NCI-H1417 treated with DMSO at 0.1 percent for 48 hours (cell line): ENCODE data around the gene ADCY9.

ENCODE experiments used
- DNase-seq: peaks from one replicate; lab custom pipeline; 2025; lab: John Stamatoyannopoulos, UW

ADCY9 gene

GRCh38 chr16:4123616-4124300, 7.5 kb upstream of the ADCY9 start:
- no peak for DNase-seq

- no peak for DNase-seq
Measured at GRCh38 chr16:4120176-4120575, 3.9 kb upstream of the ADCY9 start.

GRCh38 chr16:4117250-4117578, 972 bp upstream of the ADCY9 start:
- no peak for DNase-seq

GRCh38 chr16:4115949-4116318, 308 bp downstream of the ADCY9 start:
- DNase-seq, result no peak

DNA sequence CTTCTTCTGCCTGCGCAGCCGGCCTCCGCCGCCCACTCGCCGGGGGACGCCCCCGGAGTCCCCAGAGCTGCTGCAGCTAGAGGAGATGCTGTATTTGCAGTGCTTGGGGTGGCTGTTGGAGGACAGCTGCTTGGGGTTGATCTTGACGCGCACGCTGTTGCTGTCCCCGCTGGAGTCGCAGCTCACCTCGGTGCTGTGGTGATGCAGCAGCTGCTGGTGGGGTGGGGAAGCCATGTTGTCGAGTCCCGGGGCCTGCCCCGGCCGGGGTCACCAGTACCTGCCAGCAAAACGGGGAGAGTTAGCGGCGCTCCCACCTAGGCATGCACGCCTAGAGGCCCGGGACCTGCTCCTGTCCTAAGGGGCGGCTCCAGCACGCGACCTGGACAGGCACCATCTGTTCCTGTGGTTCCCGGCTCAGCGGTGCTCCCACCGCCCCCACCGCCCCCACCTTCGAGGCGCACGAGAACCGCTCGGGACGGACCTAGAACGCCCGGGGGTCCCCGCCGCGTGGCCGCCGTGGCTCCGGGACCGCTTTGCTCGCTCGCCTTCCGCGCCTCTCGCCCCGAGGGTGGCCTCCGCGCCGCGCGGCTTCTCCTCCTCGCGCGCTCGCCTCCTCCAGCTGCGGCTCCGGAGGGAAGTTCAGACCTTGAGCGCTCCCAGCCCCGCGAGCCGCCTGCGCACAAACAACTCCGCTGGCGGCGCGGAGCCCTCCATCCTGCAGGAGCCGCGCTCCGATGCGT, 863 bp downstream of the ADCY9 start:
- DNase-seq, result no peak

DNA sequence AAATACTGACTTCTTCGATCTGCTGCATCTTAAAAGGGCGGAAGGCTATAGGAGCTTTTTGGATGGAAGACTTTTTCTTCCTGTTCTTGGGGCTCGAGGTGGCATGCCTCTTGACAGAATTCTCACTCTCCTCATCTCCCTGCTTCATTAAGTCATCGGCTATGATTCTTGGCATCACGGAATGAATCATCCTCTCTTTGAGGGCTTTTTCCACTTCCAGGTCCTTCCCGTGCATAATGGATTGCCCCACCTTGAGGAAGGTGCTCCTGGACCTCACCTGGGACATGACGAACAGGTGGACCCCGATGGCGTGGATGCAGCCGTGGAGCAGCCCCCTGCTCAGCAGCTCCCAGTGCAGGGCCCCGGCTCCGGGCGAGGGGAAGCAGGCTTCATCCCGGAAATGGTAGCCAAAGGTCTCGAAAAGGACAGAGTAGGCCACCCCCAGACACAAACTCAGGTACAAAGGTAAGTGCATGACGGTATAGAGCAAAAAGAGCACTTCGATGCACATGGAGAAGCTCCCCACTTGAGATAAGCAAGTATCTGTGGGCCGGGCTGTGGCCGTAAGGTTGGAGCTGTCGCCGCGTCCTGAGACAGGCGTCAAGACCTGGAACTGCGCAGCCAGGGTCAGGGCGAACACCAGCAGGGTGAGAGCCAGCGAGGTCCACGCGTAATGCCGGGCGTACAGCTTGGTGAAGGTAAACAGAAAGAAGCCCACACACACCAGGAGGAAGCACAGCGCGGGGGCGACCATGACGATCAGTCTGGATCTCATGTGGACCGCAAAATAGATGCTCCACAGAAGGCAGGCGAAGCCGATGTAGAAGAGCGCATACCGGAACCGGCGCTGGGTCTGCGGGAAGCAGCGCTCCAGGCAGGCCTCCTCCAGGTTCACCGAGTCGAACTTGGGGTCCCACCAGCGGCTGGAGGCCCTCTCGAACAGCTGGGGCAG, 1.7 kb downstream of the ADCY9 start:
- no peak for DNase-seq

DNA sequence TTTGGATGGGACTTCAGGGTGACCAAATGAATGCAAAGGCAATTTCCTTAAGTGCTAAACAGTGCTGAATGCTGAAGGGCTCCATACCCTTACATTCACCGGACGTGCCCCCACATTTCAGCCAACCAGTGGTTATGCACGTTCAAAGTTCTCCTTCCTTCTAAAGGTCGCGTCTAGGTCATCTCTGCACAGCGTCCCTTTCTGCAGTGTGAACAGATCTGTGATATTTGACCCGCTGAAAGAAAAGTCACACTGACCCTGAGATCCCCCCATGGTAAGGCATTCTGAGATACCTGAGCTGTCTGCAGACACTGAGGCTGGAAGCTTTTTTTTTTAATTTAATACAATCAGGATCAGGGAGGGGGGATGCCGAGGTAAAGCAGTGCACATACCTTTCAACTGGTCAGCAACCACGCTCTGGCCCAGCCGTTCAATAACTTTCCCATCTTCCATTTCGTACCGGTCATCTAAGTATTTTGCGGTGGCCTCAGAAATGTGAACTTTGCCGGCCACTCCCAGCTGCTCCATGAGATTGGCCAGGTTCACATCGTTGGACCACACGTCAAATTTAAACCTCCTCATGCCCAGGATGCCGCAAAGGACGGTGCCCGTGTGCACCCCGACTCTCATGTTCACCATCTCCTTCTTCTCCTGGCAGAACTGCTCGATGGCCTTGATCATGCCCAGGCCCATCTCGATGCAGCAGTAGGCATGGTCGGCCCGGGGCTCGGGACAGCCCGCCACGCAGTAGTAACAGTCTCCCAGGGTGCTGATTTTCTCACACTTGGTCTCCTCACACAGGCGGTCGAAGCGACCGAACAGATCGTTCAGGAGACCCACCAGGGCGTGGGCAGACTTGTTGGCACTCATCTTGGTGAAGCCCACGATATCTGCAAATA, 2.6 kb downstream of the ADCY9 start:
- no peak for DNase-seq

DNA sequence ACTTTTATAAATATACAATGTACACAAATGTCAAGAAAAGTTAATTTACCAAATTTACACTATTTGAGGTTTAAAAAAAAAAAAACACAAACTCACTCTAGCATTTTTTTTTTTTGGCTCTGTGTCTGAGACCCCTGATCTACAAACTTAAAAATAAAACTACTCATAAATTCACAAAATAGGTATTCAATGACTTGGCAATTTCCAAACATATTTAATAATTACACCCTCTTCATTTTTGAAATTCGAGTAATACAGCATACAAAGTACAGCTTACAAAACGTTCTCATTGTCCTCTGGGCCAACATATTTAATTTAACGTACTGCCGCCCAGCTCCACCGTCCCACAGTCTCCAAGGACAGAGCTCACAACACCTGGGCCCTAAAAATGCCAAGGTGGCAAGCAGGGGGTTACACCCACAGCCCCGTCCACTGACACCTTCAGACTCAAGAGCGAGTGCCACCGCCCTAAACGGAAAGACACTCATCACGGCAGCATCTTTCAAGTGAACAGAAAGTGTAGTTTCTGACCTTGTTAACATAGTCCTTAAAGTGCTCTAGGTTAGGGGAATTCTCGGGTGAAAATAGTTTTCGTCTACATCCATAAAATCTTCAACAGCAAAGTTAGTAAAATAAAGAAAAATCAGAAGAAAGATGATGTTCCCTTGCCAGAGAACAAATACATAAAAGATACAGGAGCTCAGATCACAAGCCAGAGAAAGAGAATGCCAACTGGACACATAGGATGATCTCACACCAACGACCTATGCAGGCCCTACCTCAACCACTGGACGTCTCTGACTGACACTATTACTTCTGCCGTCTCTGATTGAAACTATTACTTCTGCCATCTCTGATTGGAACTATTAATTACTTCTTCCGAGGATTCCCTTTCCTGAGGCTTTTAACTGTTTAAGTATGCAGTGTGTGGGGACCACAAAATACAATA, 4.2 kb downstream of the ADCY9 start:
- no peak for DNase-seq

GRCh38 chr16:4110680-4111079, 5.6 kb downstream of the ADCY9 start:
- DNase-seq, result no peak

DNA sequence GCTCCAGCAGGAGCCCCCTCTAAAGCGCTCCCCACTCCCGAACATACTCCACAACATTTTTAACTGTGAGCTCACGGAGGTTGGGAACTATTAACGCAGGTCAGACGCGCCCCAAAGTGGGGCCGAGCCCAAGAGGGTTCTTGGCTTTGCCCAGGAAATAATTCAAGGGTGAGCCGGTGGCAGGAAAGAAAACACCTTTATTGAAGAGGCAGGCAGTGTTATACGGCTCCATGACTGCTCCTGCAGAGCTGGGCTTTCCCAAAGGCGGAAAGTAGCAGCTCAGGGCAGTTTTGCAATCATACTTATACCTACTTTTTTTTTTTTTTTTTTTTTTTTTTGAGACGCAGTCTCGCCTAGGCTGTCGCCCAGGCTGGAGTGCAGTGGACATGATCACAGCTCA, 6.2 kb downstream of the ADCY9 start:
- no peak for DNase-seq

DNA sequence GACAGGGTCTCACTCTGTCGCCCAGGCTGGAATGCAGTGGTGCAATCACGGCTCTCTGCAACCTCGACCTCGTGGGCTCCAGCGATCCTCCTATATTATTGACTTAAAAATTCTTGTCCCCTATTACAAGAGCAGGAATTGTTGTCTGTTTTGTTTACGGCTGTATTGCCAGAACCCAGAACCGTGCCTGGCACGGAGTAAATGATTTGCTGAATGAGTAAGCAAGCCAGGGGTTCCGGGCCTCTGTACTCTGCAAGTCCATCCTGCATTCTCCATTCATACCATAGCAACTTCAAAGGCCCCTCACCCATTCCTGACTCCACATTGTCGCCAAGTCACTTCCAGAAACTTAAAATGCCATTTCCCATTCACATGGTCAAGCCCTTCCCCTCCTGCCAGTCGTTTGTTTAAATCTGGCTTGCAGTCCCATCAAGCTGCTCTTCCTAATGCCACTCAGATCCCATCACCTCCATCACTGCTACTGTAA, 6.9 kb downstream of the ADCY9 start:
- DNase-seq, result no peak

DNA sequence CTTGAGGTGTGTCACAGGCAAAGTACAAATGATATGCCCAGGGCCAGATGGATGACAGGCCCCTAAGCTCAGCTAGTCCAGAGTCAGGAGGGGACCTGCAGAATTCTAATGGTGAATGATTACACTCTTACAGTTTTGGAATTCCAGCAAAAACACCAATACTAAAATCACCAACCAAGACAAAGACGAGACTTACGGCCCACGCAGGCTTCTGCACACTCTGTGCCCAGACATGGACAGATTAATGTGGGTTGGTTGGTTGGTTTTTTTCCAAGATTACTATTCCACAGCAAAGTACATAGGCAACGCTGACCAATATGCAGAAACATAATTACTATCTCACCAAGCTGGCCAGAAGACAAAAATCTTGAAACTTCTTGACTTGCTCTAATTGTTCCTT, 9.7 kb downstream of the ADCY9 start:
- no peak for DNase-seq

- no peak for DNase-seq
Measured at GRCh38 chr16:4105848-4106247, 10.4 kb downstream of the ADCY9 start.

GRCh38 chr16:4103745-4104144, 12.5 kb downstream of the ADCY9 start:
- DNase-seq, result no peak

DNA sequence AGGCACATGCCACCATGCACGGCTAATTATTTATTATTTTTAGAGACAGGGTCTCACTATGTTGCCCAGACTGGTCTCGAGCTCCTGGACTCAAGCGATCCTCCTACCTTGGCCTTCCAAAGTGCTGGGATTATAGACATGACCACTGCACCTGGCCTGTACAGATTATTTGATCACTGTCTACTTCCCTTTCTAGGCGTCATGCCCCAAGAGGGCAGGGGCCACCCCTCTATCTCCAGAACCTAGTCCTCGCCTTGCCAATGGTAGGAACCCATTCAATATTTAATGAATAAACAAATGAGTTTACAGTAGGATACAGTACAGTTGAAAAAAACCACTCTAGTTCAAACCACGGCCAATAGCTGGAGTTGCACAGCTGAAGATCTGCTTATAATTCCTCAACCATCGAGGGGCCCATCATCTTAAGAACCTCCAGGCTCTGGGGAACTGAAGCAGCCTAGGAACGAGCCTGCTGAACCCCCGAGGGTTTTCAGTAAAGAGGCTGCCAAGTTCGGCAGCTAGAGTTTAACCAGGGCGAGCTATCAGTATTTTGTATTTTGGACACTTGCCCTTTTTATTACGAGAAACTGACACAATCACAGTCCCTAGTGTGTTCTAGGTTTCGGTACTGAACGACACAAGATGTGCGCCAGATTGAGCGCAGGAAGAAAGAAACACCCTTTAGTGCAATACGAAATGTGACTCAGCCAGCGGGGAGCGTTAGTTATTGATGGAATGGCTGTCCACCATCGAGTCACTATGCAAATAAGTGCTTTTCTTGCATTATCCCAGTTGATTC, 14.6 kb downstream of the ADCY9 start:
- DNase-seq, result no peak

DNA sequence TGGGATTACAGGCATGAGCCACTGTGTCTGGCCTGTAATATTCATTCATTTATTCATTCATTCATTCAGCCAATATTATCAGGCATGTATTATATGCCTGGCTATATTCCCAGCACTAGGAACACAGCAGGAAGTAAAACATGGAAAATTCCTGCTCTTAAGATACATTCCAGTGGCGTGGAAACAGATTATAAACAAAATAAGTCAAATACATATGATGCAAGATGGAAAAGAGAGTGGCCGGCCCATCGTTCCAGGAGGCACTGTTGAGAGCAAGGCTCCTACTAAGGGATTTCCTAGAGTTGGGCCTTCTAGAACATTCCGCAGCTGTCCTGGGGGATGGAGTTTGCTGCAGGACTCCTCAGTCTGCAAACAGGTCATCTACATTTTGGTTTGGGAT, 17.7 kb downstream of the ADCY9 start:
- no peak for DNase-seq

DNA sequence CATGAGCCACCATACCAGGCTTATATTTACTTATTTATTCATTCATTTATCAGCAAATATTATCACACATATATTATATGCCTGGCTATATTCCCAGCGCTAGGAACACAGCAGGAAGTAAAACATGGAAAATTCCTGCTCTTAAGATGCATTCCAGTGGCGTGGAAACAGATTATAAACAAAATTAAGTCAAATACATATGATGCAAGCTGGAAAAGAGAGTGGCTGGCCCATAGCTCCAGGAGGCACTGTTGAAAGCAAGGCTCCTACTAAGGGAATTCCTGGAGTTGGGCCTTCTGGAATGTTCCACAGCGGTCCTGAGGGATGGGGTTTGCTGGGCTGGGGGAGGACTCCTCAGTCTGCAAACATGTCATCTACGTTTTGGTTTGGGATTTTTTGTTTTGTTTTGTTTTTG, 18.4 kb downstream of the ADCY9 start:
- DNase-seq, result no peak

DNA sequence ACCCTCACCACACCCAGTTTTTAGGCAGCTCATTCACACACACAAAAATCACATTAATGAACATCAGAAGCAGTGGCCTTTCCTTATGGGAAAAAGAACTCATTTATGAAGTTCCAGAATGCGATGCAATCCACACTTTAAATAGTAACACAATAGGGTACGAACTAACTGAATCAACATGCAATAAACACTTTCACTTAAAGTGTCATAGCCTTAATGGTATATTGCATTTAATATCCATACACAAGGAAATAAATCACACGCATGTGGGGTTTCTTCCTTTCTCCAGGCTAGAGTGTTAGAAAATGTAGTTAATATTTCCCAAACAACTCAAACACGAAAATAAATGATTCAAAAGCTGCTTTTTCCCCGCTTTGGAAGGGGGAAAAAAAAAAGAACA, 19.7 kb downstream of the ADCY9 start:
- DNase-seq, result no peak

DNA sequence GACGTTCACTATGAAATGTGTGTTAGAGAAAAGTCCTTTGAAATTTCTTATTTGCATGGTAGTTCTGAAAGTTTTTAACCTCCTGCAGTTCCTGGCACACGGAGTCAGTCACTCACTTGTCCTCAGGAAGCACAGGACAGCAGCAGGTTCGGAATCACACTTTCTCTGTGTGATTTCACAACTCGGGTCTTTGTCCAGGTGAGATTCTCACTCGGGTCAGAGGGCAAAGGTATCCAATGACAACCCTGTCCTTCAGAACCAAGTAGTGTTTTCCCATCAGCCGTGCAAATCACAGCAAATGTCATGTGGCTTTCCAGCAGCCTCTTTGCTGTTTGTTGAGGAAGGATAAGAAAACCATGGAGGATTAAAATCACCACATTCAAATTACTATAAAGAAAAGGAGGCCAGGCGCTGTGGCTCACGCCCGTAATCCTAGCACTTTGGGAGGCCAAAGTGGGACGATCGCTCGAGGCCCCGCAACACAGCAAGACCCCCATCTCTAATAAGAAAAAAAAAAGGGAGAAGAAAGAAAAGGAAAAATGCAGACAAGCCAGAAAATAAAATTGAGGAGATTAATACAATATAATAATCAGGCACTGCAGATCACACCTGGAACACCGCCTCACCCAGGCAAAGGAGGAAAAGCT, 22.0 kb downstream of the ADCY9 start:
- no peak for DNase-seq
